SK-N-SH treated with all-trans-retinoic acid at 6 μM for 48 hours (cell line): ENCODE measurements around the gene PROCA1.

Experiments used
- ATAC-seq: fragments of 200-7000 bp; cut with Tn5 transposase; 3 replicates; pipeline ENCODE4 v1.9.1; 2020; ENCODE audit warnings: mild to moderate bottlenecking, moderate library complexity
- ARNTL ChIP-seq: fragments of 450-650 bp; formaldehyde crosslinking; IDR thresholded peaks from 2 replicates; pipeline ENCODE4 v1.5.0; 2020; ENCODE audit warnings: low read depth, mild to moderate bottlenecking, moderate library complexity, borderline replicate concordance
- BACH2 ChIP-seq: fragments of 250-450 bp; sonication (Bioruptor Pico); IDR thresholded peaks from 2 replicates; pipeline ENCODE4 v1.9.0; 2021; ENCODE audit warnings: mild to moderate bottlenecking, borderline replicate concordance
- CSDC2 ChIP-seq: fragments of 250-450 bp; sonication (Bioruptor Pico); IDR thresholded peaks from 2 replicates; pipeline ENCODE4 v1.5.0; 2020; ENCODE audit warnings: mild to moderate bottlenecking, moderate library complexity
- ESRRG ChIP-seq: fragments of 250-450 bp; sonication (Bioruptor Pico); IDR thresholded peaks from 2 replicates; pipeline ENCODE4 v1.6.1; 2021; ENCODE audit warnings: mild to moderate bottlenecking
- GLIS3 ChIP-seq: fragments of 250-450 bp; sonication (Bioruptor Pico); IDR thresholded peaks from 2 replicates; pipeline ENCODE4 v1.5.0; 2020; ENCODE audit warnings: mild to moderate bottlenecking, moderate library complexity
- ISL1 ChIP-seq: fragments of 250-450 bp; sonication (Bioruptor Pico); IDR thresholded peaks from 2 replicates; pipeline ENCODE4 v2.1.2; 2022; ENCODE audit warnings: mild to moderate bottlenecking, moderate library complexity
- PPARA ChIP-seq: fragments of 250-450 bp; sonication (Bioruptor Pico); IDR thresholded peaks from 2 replicates; pipeline ENCODE4 v1.5.0; 2020; ENCODE audit warnings: mild to moderate bottlenecking, borderline replicate concordance
- RARB ChIP-seq: fragments of 250-450 bp; sonication (Bioruptor Pico); IDR thresholded peaks from 2 replicates; pipeline ENCODE4 v1.8.0; 2021; ENCODE audit warnings: mild to moderate bottlenecking, moderate library complexity
- SNAI2 ChIP-seq: fragments of 250-450 bp; sonication (Bioruptor Pico); IDR thresholded peaks from 2 replicates; pipeline ENCODE4 v1.5.0; 2020; ENCODE audit warnings: mild to moderate bottlenecking, moderate library complexity
- TCF4 ChIP-seq: fragments of 250-450 bp; sonication (Bioruptor Pico); IDR thresholded peaks from 2 replicates; pipeline ENCODE4 v1.8.0; 2021; ENCODE audit warnings: mild to moderate bottlenecking, moderate library complexity, borderline replicate concordance
- TOX ChIP-seq: fragments of 250-450 bp; sonication (Bioruptor Pico); IDR thresholded peaks from 2 replicates; pipeline ENCODE4 v1.8.0; 2021; ENCODE audit warnings: mild to moderate bottlenecking, moderate library complexity, borderline replicate concordance
- ZC3H10 ChIP-seq: fragments of 250-450 bp; sonication (Bioruptor Pico); IDR thresholded peaks from 2 replicates; pipeline ENCODE4 v1.5.1; 2021; ENCODE audit warnings: mild to moderate bottlenecking, moderate library complexity
- ZFP3 ChIP-seq: fragments of 250-450 bp; sonication (Bioruptor Pico); IDR thresholded peaks from 2 replicates; pipeline ENCODE4 v1.5.0; 2020; ENCODE audit warnings: mild to moderate bottlenecking, moderate library complexity
- ZFP30 ChIP-seq: fragments of 450-650 bp; formaldehyde crosslinking; IDR thresholded peaks from 2 replicates; pipeline ENCODE4 v1.5.0; 2022; ENCODE audit warnings: mild to moderate bottlenecking, moderate library complexity
- ZNF565 ChIP-seq: fragments of 450-650 bp; formaldehyde crosslinking; conservative IDR thresholded peaks from 2 replicates; pipeline ENCODE4 v1.5.0; 2020; ENCODE audit warnings: low read depth, mild to moderate bottlenecking, moderate library complexity
- ZNF70 ChIP-seq: fragments of 450-650 bp; formaldehyde crosslinking; IDR thresholded peaks from 2 replicates; pipeline ENCODE4 v1.5.0; 2020; ENCODE audit warnings: mild to moderate bottlenecking, moderate library complexity
- ZNF8 ChIP-seq: fragments of 450-650 bp; formaldehyde crosslinking; IDR thresholded peaks from 2 replicates; pipeline ENCODE4 v1.5.0; 2020; ENCODE audit warnings: mild to moderate bottlenecking, moderate library complexity
- TF ChIP-seq, protein P1 (sequence below): fragments of 250-450 bp; sonication (Bioruptor Pico); IDR thresholded peaks from 2 replicates; pipeline ENCODE4 v1.5.0; 2020; ENCODE audit warnings: mild to moderate bottlenecking, moderate library complexity
- TF ChIP-seq, protein P2 (sequence below): fragments of 250-450 bp; sonication (Bioruptor Pico); IDR thresholded peaks from 2 replicates; pipeline ENCODE4 v1.8.0; 2021; ENCODE audit warnings: low read depth, mild to moderate bottlenecking, moderate library complexity, borderline replicate concordance
- TF ChIP-seq, protein P3 (sequence below): fragments of 250-450 bp; sonication (Bioruptor Pico); IDR thresholded peaks from 2 replicates; pipeline ENCODE4 v1.5.1; 2020; ENCODE audit warnings: low read depth, mild to moderate bottlenecking, moderate library complexity
- TF ChIP-seq, protein P4 (sequence below): fragments of 250-450 bp; sonication (Bioruptor Pico); IDR thresholded peaks from 2 replicates; pipeline ENCODE4 v1.5.1; 2021; ENCODE audit warnings: mild to moderate bottlenecking, moderate library complexity

The PROCA1 gene

DNA sequence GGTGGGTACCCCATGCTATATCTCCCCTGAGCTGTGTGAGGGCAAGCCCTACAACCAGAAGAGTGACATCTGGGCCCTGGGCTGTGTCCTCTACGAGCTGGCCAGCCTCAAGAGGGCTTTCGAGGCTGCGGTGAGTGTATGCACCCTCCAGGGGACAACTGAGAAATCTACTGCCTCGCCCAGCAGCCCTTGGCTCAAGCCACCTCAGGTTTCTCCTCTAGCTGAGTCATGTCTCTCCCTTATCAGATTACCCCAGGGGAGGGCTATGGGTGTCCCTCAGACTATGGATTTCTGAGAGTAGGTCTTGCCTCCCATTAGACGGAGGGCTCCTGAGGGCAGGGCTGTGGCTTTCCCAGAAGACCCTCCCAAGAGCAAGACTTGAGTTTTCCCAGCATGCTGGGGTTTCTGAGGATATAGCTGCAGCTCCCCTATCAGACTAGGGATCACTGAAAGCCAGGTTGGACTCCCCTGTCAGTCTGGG is 23.6 kb upstream of the PROCA1 start (continued):
- no peak for TF ChIP-seq ZFP3
- no peak for TF ChIP-seq PPARA (CRISPR knock-in tag)
- TF ChIP-seq ISL1 (CRISPR knock-in tag): no peak
- TF ChIP-seq ZNF70: no peak
- no peak for TF ChIP-seq ESRRG

DNA sequence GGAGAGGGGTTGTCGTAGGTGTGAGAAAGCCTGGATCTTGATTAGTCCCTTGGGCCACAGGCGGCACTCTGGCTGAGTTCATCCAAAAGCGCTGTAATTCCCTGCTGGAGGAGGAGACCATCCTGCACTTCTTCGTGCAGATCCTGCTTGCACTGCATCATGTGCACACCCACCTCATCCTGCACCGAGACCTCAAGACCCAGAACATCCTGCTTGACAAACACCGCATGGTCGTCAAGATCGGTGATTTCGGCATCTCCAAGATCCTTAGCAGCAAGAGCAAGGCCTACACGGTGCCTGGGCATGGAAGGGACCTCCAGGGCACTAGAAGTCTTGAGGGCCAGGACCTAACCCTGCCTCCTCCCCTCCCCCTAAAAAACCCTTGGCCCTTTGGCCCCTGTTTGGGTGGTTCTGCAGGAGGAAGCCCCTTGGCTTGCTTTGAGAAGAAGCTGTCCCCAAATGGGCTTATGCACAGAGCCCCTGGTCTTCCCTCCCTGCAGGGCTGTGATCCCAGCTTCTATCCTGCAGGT is 23.1 kb upstream of the PROCA1 start:
- no peak for ATAC-seq
- no peak for TF ChIP-seq ZNF565 (CRISPR knock-in tag)
- no peak for TF ChIP-seq ZNF8
- no peak for TF ChIP-seq PPARA (CRISPR knock-in tag)
- no peak for TF ChIP-seq BACH2 (CRISPR knock-in tag)
- no peak for TF ChIP-seq GLIS3 (CRISPR knock-in tag)
- TF ChIP-seq, protein P1, sequence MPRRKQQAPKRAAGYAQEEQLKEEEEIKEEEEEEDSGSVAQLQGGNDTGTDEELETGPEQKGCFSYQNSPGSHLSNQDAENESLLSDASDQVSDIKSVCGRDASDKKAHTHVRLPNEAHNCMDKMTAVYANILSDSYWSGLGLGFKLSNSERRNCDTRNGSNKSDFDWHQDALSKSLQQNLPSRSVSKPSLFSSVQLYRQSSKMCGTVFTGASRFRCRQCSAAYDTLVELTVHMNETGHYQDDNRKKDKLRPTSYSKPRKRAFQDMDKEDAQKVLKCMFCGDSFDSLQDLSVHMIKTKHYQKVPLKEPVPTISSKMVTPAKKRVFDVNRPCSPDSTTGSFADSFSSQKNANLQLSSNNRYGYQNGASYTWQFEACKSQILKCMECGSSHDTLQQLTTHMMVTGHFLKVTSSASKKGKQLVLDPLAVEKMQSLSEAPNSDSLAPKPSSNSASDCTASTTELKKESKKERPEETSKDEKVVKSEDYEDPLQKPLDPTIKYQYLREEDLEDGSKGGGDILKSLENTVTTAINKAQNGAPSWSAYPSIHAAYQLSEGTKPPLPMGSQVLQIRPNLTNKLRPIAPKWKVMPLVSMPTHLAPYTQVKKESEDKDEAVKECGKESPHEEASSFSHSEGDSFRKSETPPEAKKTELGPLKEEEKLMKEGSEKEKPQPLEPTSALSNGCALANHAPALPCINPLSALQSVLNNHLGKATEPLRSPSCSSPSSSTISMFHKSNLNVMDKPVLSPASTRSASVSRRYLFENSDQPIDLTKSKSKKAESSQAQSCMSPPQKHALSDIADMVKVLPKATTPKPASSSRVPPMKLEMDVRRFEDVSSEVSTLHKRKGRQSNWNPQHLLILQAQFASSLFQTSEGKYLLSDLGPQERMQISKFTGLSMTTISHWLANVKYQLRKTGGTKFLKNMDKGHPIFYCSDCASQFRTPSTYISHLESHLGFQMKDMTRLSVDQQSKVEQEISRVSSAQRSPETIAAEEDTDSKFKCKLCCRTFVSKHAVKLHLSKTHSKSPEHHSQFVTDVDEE (CRISPR knock-in tag): no peak
- no peak for TF ChIP-seq TOX (CRISPR knock-in tag)
- TF ChIP-seq RARB (CRISPR knock-in tag): no peak
- no peak for TF ChIP-seq ZC3H10 (CRISPR knock-in tag)
- no peak for TF ChIP-seq ESRRG
- no peak for TF ChIP-seq ZFP3
- TF ChIP-seq ARNTL: no peak
- no peak for TF ChIP-seq ZNF70
- no peak for TF ChIP-seq TCF4 (CRISPR knock-in tag)
- no peak for TF ChIP-seq CSDC2 (CRISPR knock-in tag)
- TF ChIP-seq, protein P2, sequence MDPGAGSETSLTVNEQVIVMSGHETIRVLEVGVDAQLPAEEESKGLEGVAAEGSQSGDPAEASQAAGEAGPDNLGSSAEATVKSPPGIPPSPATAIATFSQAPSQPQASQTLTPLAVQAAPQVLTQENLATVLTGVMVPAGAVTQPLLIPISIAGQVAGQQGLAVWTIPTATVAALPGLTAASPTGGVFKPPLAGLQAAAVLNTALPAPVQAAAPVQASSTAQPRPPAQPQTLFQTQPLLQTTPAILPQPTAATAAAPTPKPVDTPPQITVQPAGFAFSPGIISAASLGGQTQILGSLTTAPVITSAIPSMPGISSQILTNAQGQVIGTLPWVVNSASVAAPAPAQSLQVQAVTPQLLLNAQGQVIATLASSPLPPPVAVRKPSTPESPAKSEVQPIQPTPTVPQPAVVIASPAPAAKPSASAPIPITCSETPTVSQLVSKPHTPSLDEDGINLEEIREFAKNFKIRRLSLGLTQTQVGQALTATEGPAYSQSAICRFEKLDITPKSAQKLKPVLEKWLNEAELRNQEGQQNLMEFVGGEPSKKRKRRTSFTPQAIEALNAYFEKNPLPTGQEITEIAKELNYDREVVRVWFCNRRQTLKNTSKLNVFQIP: no peak

DNA sequence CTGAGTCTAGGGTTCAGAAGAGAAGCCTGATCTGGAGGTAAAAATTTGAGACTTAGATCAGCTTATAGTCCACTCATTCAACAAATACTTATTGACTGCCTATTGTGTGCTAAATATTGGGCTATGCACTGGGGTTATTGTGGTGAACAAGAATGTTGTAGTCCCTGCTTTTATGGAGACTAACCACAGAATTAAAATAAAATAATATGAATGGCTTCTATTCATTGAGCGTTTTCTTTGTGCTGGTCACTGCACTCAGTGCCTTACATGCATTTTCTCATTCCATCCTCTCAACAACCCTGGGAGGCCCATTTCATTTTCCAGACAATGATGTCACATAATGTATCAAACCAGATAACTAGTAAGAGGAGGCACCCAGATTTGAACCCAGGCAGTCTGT is 21.7 kb upstream of the PROCA1 start:
- ATAC-seq: no peak
- TF ChIP-seq GLIS3 (CRISPR knock-in tag) (no peak), RARB (CRISPR knock-in tag) (no peak), ESRRG (no peak), TOX (CRISPR knock-in tag) (no peak), ZFP30 (CRISPR knock-in tag) (no peak)
- TF ChIP-seq, protein P3, sequence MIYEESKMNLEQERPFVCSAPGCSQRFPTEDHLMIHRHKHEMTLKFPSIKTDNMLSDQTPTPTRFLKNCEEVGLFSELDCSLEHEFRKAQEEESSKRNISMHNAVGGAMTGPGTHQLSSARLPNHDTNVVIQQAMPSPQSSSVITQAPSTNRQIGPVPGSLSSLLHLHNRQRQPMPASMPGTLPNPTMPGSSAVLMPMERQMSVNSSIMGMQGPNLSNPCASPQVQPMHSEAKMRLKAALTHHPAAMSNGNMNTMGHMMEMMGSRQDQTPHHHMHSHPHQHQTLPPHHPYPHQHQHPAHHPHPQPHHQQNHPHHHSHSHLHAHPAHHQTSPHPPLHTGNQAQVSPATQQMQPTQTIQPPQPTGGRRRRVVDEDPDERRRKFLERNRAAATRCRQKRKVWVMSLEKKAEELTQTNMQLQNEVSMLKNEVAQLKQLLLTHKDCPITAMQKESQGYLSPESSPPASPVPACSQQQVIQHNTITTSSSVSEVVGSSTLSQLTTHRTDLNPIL: no peak
- TF ChIP-seq, protein P2: no peak

DNA sequence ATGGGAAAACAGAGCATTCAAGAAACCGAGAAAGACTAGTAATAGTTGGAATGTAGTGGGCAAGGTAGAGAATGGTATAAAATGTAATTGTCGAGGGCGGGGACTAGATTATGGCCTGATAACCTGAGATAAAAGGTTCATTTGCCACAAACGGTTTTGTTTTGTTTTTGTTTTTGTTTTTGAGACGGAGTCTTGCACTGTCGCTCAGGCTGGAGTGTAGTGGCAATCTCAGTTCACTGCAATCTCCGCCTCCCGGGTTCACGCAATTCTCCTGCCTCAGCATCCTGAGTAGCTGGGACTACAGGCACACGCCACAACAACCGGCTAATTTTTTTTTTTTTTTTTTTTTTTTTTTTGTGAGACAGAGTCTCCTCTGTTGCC is 18.3 kb upstream of the PROCA1 start:
- no peak for ATAC-seq
- TF ChIP-seq PPARA (CRISPR knock-in tag) (no peak), RARB (CRISPR knock-in tag) (no peak), ZC3H10 (CRISPR knock-in tag) (no peak), BACH2 (CRISPR knock-in tag) (no peak), TOX (CRISPR knock-in tag) (no peak), ZNF70 (no peak), ARNTL (no peak), SNAI2 (CRISPR knock-in tag) (no peak), ESRRG (no peak), GLIS3 (CRISPR knock-in tag) (no peak), TCF4 (CRISPR knock-in tag) (no peak), ZFP30 (CRISPR knock-in tag) (no peak), ZNF8 (no peak), ZFP3 (no peak), ISL1 (CRISPR knock-in tag) (no peak)
- TF ChIP-seq, protein P2: no peak
- TF ChIP-seq, protein P4, sequence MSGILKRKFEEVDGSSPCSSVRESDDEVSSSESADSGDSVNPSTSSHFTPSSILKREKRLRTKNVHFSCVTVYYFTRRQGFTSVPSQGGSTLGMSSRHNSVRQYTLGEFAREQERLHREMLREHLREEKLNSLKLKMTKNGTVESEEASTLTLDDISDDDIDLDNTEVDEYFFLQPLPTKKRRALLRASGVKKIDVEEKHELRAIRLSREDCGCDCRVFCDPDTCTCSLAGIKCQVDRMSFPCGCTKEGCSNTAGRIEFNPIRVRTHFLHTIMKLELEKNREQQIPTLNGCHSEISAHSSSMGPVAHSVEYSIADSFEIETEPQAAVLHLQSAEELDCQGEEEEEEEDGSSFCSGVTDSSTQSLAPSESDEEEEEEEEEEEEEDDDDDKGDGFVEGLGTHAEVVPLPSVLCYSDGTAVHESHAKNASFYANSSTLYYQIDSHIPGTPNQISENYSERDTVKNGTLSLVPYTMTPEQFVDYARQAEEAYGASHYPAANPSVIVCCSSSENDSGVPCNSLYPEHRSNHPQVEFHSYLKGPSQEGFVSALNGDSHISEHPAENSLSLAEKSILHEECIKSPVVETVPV (CRISPR knock-in tag): no peak
- TF ChIP-seq, protein P3: no peak
